GM12865 (cell line): ENCODE measurements around the gene ECE2.
A peak's percentile ranks its signal among the peaks of the same experiment; 100 is the strongest.

Experiments used
- DNase-seq: peaks from one replicate; pipeline ENCODE4 v3.0.0; 2010; ENCODE audit warnings: low read depth
- H3K4me3 ChIP-seq: 2 replicates; pipeline ENCODE4 v1.5.1; 2011; ENCODE audit warnings: mild to moderate bottlenecking, low read depth, low read length, control low read depth
- CTCF ChIP-seq: IDR thresholded peaks from 2 replicates; pipeline ENCODE4 v1.5.1; 2011; ENCODE audit warnings: low read length, control low read depth, low read depth, inconsistent platforms; ENCODE audit not compliant: insufficient read depth; ENCODE audit errors: missing control alignments

ECE2 gene

GRCh38 chr3:184291738-184292445 is 16.1 kb downstream of the ECE2 start:
- no peak for DNase-seq
- TF ChIP-seq CTCF, result no peak
- no peak overlapping the region for H3K4me3 ChIP-seq

- no peak for TF ChIP-seq CTCF
- no peak overlapping the region for H3K4me3 ChIP-seq
- no peak for DNase-seq
Measured at GRCh38 chr3:184295771-184296170, 19.9 kb downstream of the ECE2 start.

GRCh38 chr3:184296616-184297015 is 20.8 kb downstream of the ECE2 start:
- DNase-seq, result no peak
- H3K4me3 ChIP-seq, result no peak overlapping the region
- no peak for TF ChIP-seq CTCF

GRCh38 chr3:184298759-184299487 is 23.1 kb downstream of the ECE2 start, which contains the start of gene PSMD2:
TSS of gene PSMD2 (plus strand) at chr3:184299241. CDS start at chr3:184299267, 26 bp downstream.
- no peak for TF ChIP-seq CTCF
- peak; percentile 98 for DNase-seq
- peak within 1 kb of the TSS; percentile 87 for H3K4me3 ChIP-seq

- no peak for TF ChIP-seq CTCF
- no peak for DNase-seq
- H3K4me3 ChIP-seq, result peak overlapping the region; percentile 87
Measured at GRCh38 chr3:184299488-184300377, 23.9 kb downstream of the ECE2 start.

GRCh38 chr3:184300378-184300720 is 24.5 kb downstream of the ECE2 start:
- no peak for TF ChIP-seq CTCF
- H3K4me3 ChIP-seq, result peak overlapping the region; percentile 1; the same call in 1 of the 2 replicates
- no peak for DNase-seq
